SJCRH30 (cell line): Measurements from ENCODE around the gene AKAP8L. TPM values are rescaled to one million over a fixed set of nuclear protein-coding genes. Genes with fewer than 3 reads are reported as not detected.
A peak's percentile ranks its signal among the peaks of the same experiment; 100 is the strongest.

Source experiments
- DNase-seq, 2 experiments: peaks; one replicate each; pipeline ENCODE4 v3.0.0-alpha.2; 2015 to 2020
- H3K27ac ChIP-seq: fragments of 250-450 bp; sonication (Bioruptor Pico); 2 replicates; pipeline ENCODE4 v1.5.1; 2020; ENCODE audit warnings: mild to moderate bottlenecking, moderate library complexity
- H3K27me3 ChIP-seq: fragments of 250-450 bp; sonication (Bioruptor Pico); 2 replicates; pipeline ENCODE4 v1.5.1; 2020; ENCODE audit warnings: mild to moderate bottlenecking, moderate library complexity
- H3K36me3 ChIP-seq: fragments of 250-450 bp; sonication (Bioruptor Pico); 2 replicates; pipeline ENCODE4 v1.5.1; 2020; ENCODE audit warnings: mild to moderate bottlenecking, moderate library complexity
- H3K4me1 ChIP-seq: fragments of 250-450 bp; sonication (Bioruptor Pico); 2 replicates; pipeline ENCODE4 v1.5.1; 2020; ENCODE audit warnings: mild to moderate bottlenecking, moderate library complexity
- H3K4me3 ChIP-seq: fragments of 250-450 bp; sonication (Bioruptor Pico); 2 replicates; pipeline ENCODE4 v1.5.1; 2020; ENCODE audit warnings: mild to moderate bottlenecking, moderate library complexity
- H3K9me3 ChIP-seq: fragments of 250-450 bp; sonication (Bioruptor Pico); replicated peaks from 2 replicates; pipeline ENCODE4 v1.5.1; 2020; ENCODE audit warnings: mild to moderate bottlenecking, moderate library complexity
- total RNA-seq: library from RNA; depleted of rRNA; stranded (reverse); fragments of >200 nt; shearing (Covaris generic); gene quantifications from 2 replicates; pipeline ENCODE4 v1.2.3, GENCODE V29; 2014

The AKAP8L gene
- total RNA-seq, 1 experiment from 2014 or later = 111 TPM

DNA sequence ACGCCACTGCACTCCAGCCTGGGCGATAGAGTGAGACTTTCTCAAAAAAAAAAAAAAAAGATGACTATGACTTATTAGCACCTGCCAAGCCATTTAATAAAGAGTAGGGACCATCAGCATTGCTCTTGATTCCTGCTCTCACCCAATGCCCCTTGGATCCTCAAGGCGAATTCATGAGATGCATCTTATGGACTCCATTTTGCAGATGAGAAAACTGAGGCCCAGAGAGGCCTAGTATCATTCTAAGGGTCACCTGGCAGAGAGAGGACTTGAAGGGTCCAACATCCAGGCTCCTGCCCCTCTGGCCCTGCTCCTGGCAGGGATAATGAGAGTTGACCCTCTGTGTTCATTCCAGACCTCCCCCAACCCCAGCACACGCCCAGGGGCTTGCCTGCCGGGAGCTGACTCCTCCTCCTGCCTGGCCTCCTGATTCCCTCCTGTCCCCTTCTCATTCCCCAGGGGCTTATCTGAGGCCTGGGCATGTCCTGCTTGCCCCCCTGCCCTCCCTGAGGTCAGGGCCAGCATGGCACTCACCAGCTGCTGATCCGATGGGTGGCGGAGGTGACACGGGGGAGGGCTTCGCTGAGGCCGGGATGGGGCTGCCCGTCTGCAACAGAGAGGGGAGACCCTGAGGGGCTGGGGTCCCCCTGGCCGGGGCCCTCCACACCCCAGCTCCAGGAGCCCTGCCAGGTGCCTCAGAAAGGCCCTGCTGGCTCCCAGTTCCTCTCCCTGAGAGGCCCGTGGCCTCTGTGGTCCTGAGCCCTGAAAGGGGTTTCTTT, 23.5 kb upstream of the AKAP8L start:
- Histone ChIP-seq H3K27ac (no peak overlapping the region), H3K9me3 (no peaks in the 10 kb centered on the region), H3K4me3 (no peak overlapping the region), H3K4me1 (no peaks in the 10 kb centered on the region), H3K27me3 (peaks cover 14% of the 10 kb centered on the region), H3K36me3 (no peaks in the 10 kb centered on the region)
- no peak for DNase-seq

DNA sequence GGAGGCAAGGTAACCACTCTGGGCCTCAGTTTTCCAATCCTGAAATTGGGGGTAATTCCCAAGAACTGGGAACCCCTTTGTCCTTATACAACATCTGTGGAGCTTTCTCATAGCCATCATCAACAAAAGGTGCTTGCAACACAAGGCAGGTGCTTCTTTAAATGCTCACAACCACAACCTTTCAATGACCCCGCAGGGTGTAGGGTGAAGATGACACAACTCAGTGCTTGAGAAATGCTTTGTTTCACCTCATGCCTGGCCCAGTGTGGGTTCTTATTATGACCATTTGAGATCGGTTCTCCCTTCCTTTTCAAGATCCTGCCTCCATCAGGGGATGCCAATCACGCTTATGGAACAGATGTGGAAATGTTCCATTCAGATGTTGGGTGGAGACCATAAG, 22.5 kb upstream of the AKAP8L start:
- peaks cover 14% of the 10 kb centered on the region for H3K27me3 ChIP-seq
- no peaks in the 10 kb centered on the region for H3K9me3 ChIP-seq
- H3K4me1 ChIP-seq = no peaks in the 10 kb centered on the region
- H3K4me3 ChIP-seq = no peak overlapping the region
- H3K27ac ChIP-seq = no peak overlapping the region
- DNase-seq = no peak
- no peaks in the 10 kb centered on the region for H3K36me3 ChIP-seq

DNA sequence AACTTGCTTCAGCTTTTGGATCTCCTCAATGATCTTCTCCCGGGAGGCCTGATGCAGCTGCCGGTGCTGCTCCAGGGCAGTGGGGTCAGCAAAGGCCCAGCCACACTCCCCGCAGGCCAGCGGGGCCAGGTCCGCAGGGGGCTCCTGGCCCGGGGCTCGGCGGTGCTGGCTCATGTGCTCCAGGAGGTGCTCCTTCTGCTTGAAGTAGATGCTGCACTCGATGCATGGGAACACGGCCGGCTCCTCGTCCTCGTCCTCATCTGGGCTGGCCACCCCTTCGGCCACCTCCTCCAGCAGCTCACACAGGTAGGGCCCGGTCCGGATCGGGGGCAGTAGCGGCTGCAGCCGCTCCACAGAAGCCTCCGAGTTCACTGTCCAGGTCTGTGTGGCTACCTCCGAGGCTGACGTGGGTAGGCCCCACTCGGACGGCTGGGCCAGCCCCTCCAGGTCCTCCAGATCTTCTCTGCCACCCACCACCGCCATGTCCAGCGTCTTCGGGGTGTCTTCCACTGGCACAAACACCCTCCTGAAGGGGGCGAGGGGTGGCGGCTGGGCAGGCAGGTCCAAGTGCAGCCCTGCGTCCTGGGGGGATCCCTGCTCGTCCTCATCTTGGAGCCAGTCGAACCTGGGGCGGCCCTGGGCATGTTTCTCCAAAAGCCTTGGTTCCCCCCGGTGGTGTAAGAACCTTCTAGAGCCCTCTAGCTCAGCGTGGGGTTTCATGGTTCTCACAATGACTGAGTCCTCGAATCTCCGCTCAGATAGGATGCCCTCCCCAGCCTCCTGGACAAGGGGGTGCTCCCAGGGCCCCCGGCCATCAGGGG, 21.2 kb upstream of the AKAP8L start:
- Histone ChIP-seq H3K4me3 (no peak overlapping the region), H3K27me3 (peaks cover 14% of the 10 kb centered on the region), H3K36me3 (no peaks in the 10 kb centered on the region), H3K9me3 (no peaks in the 10 kb centered on the region), H3K4me1 (no peaks in the 10 kb centered on the region), H3K27ac (no peak overlapping the region)
- no peak for DNase-seq

DNA sequence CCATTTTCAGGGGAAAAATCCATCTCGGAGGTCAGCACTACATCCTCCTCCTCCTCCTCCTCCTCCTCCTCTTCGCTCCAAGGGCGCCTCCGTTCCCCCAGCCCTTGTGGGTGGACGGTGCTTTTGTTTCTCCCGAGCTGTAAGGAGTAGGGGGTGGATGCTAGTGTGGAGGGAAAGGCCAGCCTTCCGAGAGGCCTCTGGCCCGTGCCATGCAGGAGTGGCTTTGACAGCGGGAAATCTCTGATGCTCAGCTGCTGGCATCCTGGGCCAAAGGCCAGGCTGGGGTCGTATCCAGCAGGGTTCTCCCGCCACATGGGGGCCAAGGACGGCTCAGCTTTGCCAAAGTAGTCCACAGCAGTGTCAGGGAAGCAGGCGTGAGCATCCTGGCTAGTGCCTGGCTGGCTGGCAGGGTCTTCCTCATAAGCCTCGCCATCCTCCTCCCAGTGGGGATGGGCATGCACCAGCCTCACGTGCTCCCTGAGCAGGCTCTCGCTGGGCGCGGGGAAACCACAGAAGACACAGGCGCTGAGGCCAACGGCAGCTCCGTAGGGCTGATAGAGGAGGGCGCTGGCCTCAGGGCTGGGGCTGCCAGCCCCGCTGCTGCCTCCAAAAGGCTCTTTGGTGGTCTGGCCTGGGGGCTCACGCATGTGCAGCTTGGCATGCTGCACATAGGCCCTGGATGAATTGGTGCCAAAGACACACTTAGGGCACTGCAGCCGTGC, 20.5 kb upstream of the AKAP8L start:
- Histone ChIP-seq H3K9me3 (no peaks in the 10 kb centered on the region), H3K36me3 (no peaks in the 10 kb centered on the region)
- DNase-seq = no peak

DNA sequence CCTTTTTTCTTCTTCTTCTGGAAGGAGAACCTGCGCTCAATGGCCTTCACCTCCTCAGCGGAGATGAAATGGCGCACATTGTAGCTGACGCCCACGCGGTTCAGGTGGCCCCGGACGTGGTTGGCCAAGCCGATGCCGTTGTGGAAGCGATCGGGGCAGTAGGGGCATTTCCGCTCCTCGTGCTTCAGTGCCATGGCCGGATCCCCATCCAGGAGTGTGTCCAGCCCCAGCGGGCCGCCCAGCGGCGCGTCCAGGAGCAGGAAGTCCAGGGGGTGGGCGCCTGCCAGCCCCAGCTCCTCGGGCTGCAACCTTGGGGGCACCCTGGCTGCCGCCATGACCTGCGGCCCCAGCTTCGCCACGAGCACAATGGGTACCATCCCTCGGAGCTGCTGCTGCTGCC, 19.8 kb upstream of the AKAP8L start:
- DNase-seq = no peak
- no peak overlapping the region for H3K4me3 ChIP-seq
- peaks cover 14% of the 10 kb centered on the region for H3K27me3 ChIP-seq
- peaks cover 3% of the 10 kb centered on the region for H3K4me1 ChIP-seq
- no peaks in the 10 kb centered on the region for H3K9me3 ChIP-seq
- H3K36me3 ChIP-seq = no peaks in the 10 kb centered on the region
- no peak overlapping the region for H3K27ac ChIP-seq

More for the DNA sequence above, 20.5 kb upstream of the AKAP8L start:
- no peak overlapping the region for H3K4me3 ChIP-seq
- H3K27me3 ChIP-seq = peaks cover 14% of the 10 kb centered on the region
- no peaks in the 10 kb centered on the region for H3K4me1 ChIP-seq
- no peak overlapping the region for H3K27ac ChIP-seq

DNA sequence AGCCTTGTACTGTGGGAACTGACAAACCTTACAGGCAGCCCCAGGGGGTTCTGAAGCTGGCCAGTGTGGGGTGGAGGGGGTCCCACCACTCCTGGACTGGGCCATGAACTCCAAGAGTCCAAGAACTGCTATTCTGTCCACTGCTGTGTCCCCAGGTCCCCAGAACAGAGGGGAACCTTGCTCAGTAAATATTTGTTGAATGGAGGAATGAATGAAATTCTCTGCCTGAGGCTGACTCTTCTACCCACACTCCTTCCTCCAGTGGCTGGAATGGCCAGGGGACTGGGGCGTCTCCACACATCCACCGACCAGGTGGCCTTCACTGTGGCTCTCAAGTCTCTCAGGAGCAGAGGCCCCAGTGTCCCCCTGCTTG, 19.3 kb upstream of the AKAP8L start:
- no peaks in the 10 kb centered on the region for H3K9me3 ChIP-seq
- H3K27me3 ChIP-seq = peaks cover 14% of the 10 kb centered on the region
- H3K36me3 ChIP-seq = no peaks in the 10 kb centered on the region
- peaks cover 5% of the 10 kb centered on the region for H3K4me1 ChIP-seq
- DNase-seq = no peak
- no peak overlapping the region for H3K27ac ChIP-seq
- no peak overlapping the region for H3K4me3 ChIP-seq

DNA sequence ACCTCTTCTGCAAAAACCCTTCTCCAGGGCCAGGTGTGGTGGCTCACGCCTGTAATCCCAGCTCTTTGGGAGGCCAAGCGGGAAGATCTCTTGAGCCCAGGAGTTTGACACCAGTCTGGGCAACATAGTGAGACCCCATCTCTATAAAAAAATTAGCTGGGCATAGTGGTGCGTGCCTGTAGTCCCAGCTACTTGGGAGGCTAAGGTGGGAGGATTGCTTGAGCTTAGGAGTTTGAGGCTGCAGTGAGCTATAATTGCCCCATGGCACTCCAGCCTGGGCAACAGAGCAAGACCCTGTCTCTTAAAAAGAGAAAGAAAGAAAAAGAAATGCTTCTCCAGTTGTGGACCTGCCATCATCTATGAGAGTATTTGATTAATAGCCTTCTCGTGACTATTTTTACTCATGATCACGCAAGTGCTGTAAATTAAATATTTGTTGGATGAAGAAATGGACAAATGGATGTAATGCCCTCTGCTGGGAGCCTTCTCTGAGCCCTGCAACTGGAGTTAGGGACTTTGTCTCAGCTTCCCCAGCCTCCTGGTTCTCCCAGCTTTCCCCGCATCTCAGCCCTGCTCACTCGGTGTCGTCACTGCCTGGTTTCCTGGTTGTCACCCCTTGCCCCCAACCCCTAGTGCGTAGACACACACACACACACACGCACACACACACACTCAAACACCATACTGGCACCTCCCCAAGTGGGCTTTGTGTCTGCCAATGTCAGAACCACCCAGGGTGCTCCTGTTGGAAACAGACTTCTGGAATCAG, 18.8 kb upstream of the AKAP8L start:
- H3K36me3 ChIP-seq = no peaks in the 10 kb centered on the region
- no peak overlapping the region for H3K4me3 ChIP-seq
- H3K9me3 ChIP-seq = no peaks in the 10 kb centered on the region
- H3K27ac ChIP-seq = no peak overlapping the region
- DNase-seq = no peak
- peaks cover 14% of the 10 kb centered on the region for H3K27me3 ChIP-seq
- H3K4me1 ChIP-seq = peaks cover 5% of the 10 kb centered on the region

DNA sequence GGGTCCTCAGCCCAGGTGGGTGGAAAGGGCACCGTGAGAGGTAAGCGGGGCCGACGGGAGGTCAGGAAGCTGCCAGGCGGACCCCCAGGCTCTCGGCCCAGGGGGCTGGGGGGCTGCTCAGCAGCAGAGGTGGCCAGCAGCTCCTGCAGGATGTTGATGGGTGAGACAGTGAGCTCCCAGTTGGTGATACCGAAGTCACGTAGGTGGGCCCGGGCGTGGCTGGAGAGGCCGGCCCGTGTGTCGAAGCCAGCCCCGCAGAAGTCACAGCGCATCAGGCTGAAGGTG, 18.0 kb upstream of the AKAP8L start:
- Histone ChIP-seq H3K4me3 (no peak overlapping the region), H3K9me3 (no peaks in the 10 kb centered on the region), H3K27me3 (peaks cover 14% of the 10 kb centered on the region), H3K27ac (no peak overlapping the region), H3K4me1 (peaks cover 5% of the 10 kb centered on the region), H3K36me3 (no peaks in the 10 kb centered on the region)
- DNase-seq = no peak

DNA sequence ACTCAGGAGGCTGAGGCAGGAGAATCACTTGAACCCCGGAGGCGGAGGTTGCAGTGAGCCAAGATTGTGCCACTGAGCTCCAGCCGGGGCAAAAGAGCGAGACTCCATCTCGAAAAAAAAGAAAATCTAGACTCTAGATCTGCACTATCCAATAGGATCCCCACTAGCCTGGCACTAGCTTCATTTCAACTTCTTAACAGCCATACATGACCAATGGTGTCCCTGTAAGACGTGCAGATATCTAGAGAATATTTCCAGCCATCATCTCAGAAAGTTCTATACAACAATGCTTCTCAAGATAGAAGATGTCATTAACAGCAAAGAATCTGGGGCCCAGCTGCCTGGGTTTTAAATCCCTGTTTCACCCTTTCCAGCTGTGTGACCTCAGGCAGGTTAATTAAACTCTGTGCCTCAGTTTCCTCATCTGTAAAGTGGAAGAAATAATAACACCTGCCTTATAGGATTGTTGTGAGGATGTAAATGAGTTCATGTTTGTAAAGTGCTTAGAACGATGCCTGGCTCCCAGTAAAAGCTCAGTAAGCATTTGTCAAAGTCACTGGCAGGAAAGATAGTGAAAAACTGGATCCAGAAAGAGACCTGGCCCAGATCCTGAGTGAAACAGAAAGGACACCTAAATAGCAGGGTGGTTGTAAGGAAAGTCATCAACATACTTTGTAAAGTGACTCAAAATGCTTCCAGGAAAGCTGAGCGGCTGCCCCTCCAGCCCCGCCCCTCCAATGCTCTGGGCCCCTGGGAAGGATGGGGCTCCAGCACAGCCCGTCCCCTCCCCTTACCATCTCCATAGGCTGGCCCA, 17.4 kb upstream of the AKAP8L start:
- H3K27me3 ChIP-seq = peaks cover 14% of the 10 kb centered on the region
- no peak overlapping the region for H3K4me3 ChIP-seq
- no peaks in the 10 kb centered on the region for H3K36me3 ChIP-seq
- H3K4me1 ChIP-seq = peaks cover 5% of the 10 kb centered on the region
- no peak overlapping the region for H3K27ac ChIP-seq
- no peaks in the 10 kb centered on the region for H3K9me3 ChIP-seq
- DNase-seq = no peak

DNA sequence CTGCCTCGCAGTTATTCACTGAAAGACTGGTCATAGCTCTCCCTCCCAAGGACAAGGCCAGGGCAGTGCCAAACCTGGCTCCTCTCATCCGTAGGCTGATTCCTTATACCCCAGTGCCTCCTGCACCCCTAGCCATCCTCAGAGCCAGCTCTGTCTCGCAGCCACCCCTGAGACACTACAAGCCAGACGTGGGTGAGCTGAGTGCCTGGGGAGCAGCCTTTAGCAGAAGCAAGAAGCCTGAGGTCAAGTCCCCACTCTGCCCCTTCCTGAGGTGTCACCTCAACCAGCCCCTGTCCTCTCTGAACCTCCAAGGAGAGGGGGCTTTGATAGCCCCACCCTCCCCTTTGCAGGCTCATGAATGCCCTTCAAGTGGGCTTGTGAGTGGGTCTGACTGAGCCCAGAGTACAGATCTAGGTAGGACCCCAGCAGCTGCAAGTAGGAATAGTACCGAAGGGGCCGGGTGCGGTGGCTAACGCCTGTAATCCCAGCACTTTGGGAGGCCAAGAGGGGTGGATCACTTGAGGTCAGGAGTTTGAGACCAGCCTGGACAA, 14.8 kb upstream of the AKAP8L start:
- no peaks in the 10 kb centered on the region for H3K9me3 ChIP-seq
- peak overlapping the region; percentile 64 for H3K4me3 ChIP-seq
- H3K4me1 ChIP-seq = peaks cover 5% of the 10 kb centered on the region
- H3K36me3 ChIP-seq = peaks cover 4% of the 10 kb centered on the region
- no peak overlapping the region for H3K27ac ChIP-seq
- DNase-seq = no peak
- no peaks in the 10 kb centered on the region for H3K27me3 ChIP-seq

DNA sequence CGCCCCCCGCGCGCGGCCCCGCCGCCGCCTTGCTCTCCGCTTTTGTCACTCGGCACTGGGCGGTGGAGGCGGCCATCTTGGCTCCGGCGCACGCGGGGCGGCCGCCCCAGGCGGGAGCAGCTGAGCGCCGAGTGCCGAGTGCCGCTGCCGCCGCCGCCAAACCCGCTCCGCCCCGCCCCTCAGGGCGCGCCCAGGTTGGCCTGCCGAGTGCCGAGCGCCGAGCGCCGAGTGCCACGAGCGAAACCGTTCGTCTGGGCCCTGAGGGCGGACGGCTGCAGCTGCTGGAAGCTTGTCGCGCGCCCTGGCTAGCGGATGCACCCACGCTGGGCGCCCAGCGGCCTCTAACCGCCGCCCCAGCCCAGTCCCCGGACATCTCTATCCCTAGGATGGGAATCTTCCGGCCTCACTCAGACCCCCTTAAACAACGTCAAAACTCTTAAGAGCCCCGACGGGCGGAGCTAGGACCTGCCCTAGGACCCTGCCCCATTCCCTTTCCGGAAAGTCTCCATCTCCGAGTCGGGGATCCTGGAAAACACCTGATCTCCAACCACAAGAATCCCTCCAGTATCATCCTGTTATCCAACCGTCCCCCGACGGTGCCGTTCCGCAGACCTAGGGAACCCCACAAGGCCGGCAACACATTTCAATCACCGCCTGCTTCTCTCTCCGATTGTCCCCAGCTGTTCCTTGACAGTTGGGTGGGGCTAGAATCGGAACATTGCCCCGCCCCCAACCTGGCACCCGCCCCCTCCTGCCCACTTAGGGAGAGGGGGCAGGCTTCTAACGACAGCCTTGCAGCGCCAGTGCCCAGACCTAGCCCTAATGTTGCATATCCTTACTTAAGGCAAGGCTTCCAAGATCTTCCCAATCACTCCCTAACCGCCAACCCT, 14.1 kb upstream of the AKAP8L start:
- Histone ChIP-seq H3K4me1 (peaks cover 5% of the 10 kb centered on the region), H3K27me3 (no peaks in the 10 kb centered on the region), H3K9me3 (no peaks in the 10 kb centered on the region), H3K27ac (peak overlapping the region; percentile 72), H3K4me3 (peak overlapping the region; percentile 64), H3K36me3 (peaks cover 5% of the 10 kb centered on the region)
- DNase-seq = peak; percentile 97

DNA sequence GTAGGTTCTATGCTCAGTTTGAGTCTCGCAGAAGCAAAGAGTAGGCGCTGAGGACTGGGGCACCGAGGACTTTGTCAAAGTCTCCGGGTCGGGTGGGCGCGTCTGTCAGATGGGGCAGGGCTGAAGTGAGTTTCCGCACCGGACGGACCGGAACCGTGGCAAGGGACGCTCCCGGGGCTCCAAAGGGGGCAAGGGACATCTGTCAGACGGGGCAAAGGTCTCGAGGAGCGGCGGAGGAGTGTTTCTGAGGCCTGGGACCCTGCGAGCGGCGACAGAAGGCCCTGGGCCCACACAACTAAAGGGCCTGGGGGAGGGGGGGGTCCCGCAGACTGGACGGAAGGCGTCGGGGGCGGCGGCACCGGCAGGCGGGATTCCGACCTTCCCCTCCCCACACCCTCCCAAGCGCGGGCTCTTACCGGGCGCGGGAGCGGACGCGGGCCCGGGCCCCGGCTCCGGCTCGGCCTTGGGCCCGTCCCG, 13.3 kb upstream of the AKAP8L start:
- peak overlapping the region; percentile 72 for H3K27ac ChIP-seq
- no peaks in the 10 kb centered on the region for H3K9me3 ChIP-seq
- no peaks in the 10 kb centered on the region for H3K27me3 ChIP-seq
- peaks cover 12% of the 10 kb centered on the region for H3K36me3 ChIP-seq
- H3K4me3 ChIP-seq = peak overlapping the region; percentile 97
- DNase-seq = peak in 1 of 2 experiments; percentile 48
- H3K4me1 ChIP-seq = peaks cover 5% of the 10 kb centered on the region
